Transverse colon (tissue), 4 donors: Measurements from ENCODE around the gene XYLT2. TPM values are rescaled to one million over a fixed set of nuclear protein-coding genes. Genes with fewer than 3 reads are reported as not detected.

Experiments
- DNase-seq: peaks from one replicate; pipeline ENCODE4 v3.0.0-alpha.2; 2019
- H3K27ac ChIP-seq, 4 donors: fragments of 200-600 bp; sonication (generic); 2 replicates each; pipeline ENCODE4 v1.5.1; 2016 to 2018; ENCODE audit warnings: inconsistent platforms in 4 of 4
- H3K27me3 ChIP-seq: fragments of 200-600 bp; sonication (generic); 2 replicates; pipeline ENCODE4 v1.5.1; 2017; ENCODE audit warnings: inconsistent platforms
- H3K36me3 ChIP-seq, 4 donors: fragments of 200-600 bp; sonication (generic); 2 replicates each; pipeline ENCODE4 v1.5.1; 2017 to 2019; ENCODE audit warnings: inconsistent platforms in 4 of 4
- H3K4me1 ChIP-seq, 4 donors: fragments of 200-600 bp; sonication (generic); 2 replicates each; pipeline ENCODE4 v1.5.1; 2017 to 2020; ENCODE audit warnings: inconsistent platforms in 4 of 4
- H3K4me3 ChIP-seq, 4 donors: fragments of 200-600 bp; sonication (generic); 1 replicate in 1 of 4; 2 replicates in 3 of 4; pipeline versions ENCODE4 v1.5.1 to v1.6.1; 2017 to 2019; ENCODE audit warnings: inconsistent platforms in 4 of 4
- H3K9me3 ChIP-seq, 2 donors: fragments of 200-600 bp; sonication (generic); 2 replicates each; pipeline ENCODE4 v1.5.1; 2017 to 2019; ENCODE audit warnings: inconsistent platforms in 2 of 2
- CTCF ChIP-seq, 5 experiments: fragments of 200-600 bp in 3 of 5; fragments of 450-650 bp in 2 of 5; sonication (generic) in 3 of 5; IDR thresholded peaks; 1 replicate in 2 of 5; 2 replicates in 3 of 5; pipeline ENCODE4 v1.5.1; 2016 to 2017; ENCODE audit warnings: antibody characterized with exemption in 5 of 5, inconsistent platforms in 3 of 5, mild to moderate bottlenecking in 2 of 5, moderate library complexity in 1 of 5
- EP300 ChIP-seq: sonication (generic); formaldehyde crosslinking; IDR thresholded peaks from one replicate; pipeline ENCODE4 v1.6.1; 2017; ENCODE audit warnings: antibody characterized with exemption, low read depth
- POLR2A ChIP-seq: fragments of 450-650 bp; IDR thresholded peaks from one replicate; pipeline ENCODE4 v1.6.1; 2016; ENCODE audit warnings: antibody characterized with exemption, mild to moderate bottlenecking, moderate library complexity
- POLR2AphosphoS5 ChIP-seq, 3 donors: sonication (generic); formaldehyde crosslinking; IDR thresholded peaks; one replicate each; pipeline ENCODE4 v1.6.1; 2016; ENCODE audit warnings: antibody characterized with exemption in 3 of 3
- WGBS, 2 donors: methylation state at CpG; one replicate each; pipeline ENCODE4 v1.1.5; 2018; ENCODE audit warnings: low coverage in 1 of 2; 5-methylcytosine and 5-hydroxymethylcytosine counted together
- in situ Hi-C, 4 donors: fragments of 200-750 bp; cut with MboI; loops; one replicate each; pipeline versions ENCODE4 v1.15.0 to v1.15.1; 2017; ENCODE audit warnings: low sequenced_read_pairs in 3 of 4, low pct_ligation_motif_present in 1 of 4, low pct_unique_long_range_greater_than_20kb in 1 of 4
- intact Hi-C: fragments of 100-400 bp; cut with DNase I; formaldehyde crosslinking; loops from one replicate; pipeline ENCODE4 v1.15.1; 2023; ENCODE audit warnings: low total_unique reads
- total RNA-seq, 4 donors: library from RNA; depleted of rRNA; stranded (reverse); fragments of >200 nt; gene quantifications; one replicate each; pipeline ENCODE4 v1.1.0, GENCODE V29; 2016

XYLT2 gene
- total RNA-seq, 4 donors from 2014 or later: 21.3 to 27.3 (median 22.0) TPM

- Histone ChIP-seq H3K9me3 (no peaks in the 10 kb centered on the region), H3K27me3 (no peaks in the 10 kb centered on the region), H3K27ac (peak overlapping the region in 1 of 4 donors; percentile 31), H3K36me3 (no peaks in the 10 kb centered on the region), H3K4me1 (peaks cover 0 to 22% (median 8%) of the 10 kb centered on the region in 4 donors), H3K4me3 (no peak overlapping the region)
- in situ Hi-C loops: no loop called here
- WGBS, 2 donors: 91% methylated on average over 4 of the region's 4 CpGs; no CpG with 5 or more reads in 1 of the 2 donors
- intact Hi-C loops: no loop called here
- DNase-seq: no peak
- TF ChIP-seq EP300 (no peak), CTCF (IDR thresholded peaks at IDR 0.05) (no peak), POLR2A (no peak), POLR2AphosphoS5 (IDR thresholded peaks at IDR 0.05) (no peak)
Observed at GRCh38 chr17:50307654-50308053, 38.3 kb upstream of the XYLT2 start.

DNA sequence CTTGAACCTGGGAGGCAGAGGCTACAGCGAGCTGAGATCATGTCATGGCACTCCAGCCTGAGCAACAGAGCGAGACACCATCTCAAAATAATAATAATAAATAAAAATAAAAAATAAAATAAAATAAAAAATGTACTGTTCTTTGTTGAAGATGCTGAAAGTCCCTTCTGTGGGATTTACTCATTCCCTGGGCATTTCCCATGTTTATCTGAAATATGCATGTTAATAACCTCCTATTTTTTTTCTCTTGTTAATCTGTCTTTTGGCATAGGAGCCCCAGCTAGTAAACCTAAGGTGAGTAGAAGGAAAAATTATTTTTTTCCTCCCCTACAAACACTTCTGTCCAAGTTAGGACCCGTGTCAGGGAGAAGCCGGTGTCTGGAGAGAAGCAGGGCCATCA lies 37.3 kb upstream of the XYLT2 start:
- H3K4me3 ChIP-seq: no peak overlapping the region
- in situ Hi-C loops (no loop called here), intact Hi-C loops (no loop called here)
- 83 to 85% methylated on average over 4 of the region's 4 CpGs for WGBS, 2 donors
- no peaks in the 10 kb centered on the region for H3K27me3 ChIP-seq
- H3K9me3 ChIP-seq: no peaks in the 10 kb centered on the region
- no peak for TF ChIP-seq POLR2AphosphoS5 (IDR thresholded peaks at IDR 0.05)
- no peak for TF ChIP-seq EP300
- TF ChIP-seq CTCF (IDR thresholded peaks at IDR 0.05): no peak
- TF ChIP-seq POLR2A: no peak
- H3K4me1 ChIP-seq: peaks cover 0 to 22% (median 8%) of the 10 kb centered on the region in 4 donors
- DNase-seq: no peak
- H3K27ac ChIP-seq: peak overlapping the region in 1 of 4 donors; percentile 31
- H3K36me3 ChIP-seq: no peaks in the 10 kb centered on the region

- Histone ChIP-seq H3K27ac (no peak overlapping the region), H3K36me3 (no peaks in the 10 kb centered on the region), H3K4me1 (peaks cover 0 to 8% (median 0%) of the 10 kb centered on the region in 4 donors), H3K27me3 (no peaks in the 10 kb centered on the region), H3K9me3 (no peaks in the 10 kb centered on the region), H3K4me3 (no peak overlapping the region)
- intact Hi-C loops: no loop called here
- DNase-seq: no peak
- 39 to 48% methylated on average over 3 of the region's 3 CpGs for WGBS, 2 donors
- no peak for TF ChIP-seq POLR2A
- TF ChIP-seq CTCF (IDR thresholded peaks at IDR 0.05): no peak
- TF ChIP-seq POLR2AphosphoS5 (IDR thresholded peaks at IDR 0.05): no peak
- in situ Hi-C loops: no loop called here
Observed at GRCh38 chr17:50310455-50311111, 35.3 kb upstream of the XYLT2 start.

- DNase-seq: no peak
- intact Hi-C loops (no loop called here), in situ Hi-C loops (no loop called here)
- Histone ChIP-seq H3K27ac (no peak overlapping the region), H3K4me1 (peaks cover 0 to 8% (median 0%) of the 10 kb centered on the region in 4 donors), H3K27me3 (no peaks in the 10 kb centered on the region), H3K36me3 (no peaks in the 10 kb centered on the region), H3K9me3 (no peaks in the 10 kb centered on the region), H3K4me3 (no peak overlapping the region)
- TF ChIP-seq CTCF (IDR thresholded peaks at IDR 0.05) (no peak), POLR2AphosphoS5 (IDR thresholded peaks at IDR 0.05) (no peak), POLR2A (no peak), EP300 (no peak)
- 50 to 65% methylated on average over 1 of the region's 1 CpG for WGBS, 2 donors
Observed at GRCh38 chr17:50311112-50311460, 34.8 kb upstream of the XYLT2 start.
